ENCODE results near the gene NFATC2. TPM values are rescaled to one million over a fixed set of nuclear protein-coding genes. Genes with fewer than 3 reads are reported as not detected.

NFATC2 gene
- total RNA-seq, 2 experiments from 2014 or later, result 44.3 to 45.2 TPM

DNA sequence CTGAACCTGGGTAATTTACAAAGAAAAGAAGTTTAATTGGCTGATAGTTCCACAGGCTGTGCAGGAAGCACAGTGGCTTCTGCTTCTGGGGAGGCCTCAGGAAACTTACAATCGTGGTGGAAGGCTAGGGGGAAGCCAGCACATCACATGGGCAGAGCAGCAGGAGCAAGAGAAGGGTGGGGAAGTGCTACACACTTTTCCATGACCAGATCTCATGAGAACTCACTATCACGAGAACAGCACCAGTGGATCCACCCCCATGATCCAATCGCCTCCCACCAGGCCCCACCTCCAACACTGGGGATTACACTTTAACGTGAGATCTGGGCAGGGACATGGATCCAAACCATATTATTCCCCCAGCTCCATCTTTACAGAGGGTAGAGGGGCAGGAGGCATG, 166.4 kb downstream of the NFATC2 start:
- POLR2A ChIA-PET, result no interaction called here
- CTCF ChIA-PET, result interaction anchor here (2.3 kb wide), 1 partner anchor 219 kb away, joined by 6 read pairs; no protein-coding TSS in a partner anchor

GRCh38 chr20:51375561-51375960, 167.0 kb downstream of the NFATC2 start:
- CTCF ChIA-PET, result interaction anchor here (2.3 kb wide), 1 partner anchor 219 kb away, joined by 6 read pairs; no protein-coding TSS in a partner anchor

DNA sequence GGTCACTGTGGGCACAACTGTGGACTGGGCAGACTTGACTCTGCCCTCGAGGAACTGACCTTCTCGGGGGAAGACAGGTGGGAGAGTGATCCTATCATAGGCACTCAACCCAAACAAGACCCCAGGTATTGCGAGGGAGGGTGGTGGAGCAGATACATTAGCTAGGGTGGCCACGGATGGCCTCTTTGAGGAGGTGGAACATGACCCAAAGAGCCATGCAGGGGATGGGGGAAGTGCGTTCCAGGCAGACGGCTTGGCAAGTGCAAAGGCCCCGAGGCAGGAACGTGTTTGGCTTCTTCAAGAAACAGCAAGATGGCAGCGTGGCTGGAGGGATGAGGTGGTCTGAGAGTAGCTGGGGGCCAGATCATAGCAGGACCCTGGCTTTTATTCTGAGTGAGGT, 167.6 kb downstream of the NFATC2 start:
- POLR2A ChIA-PET, result no interaction called here

More at GRCh38 chr20:51375561-51375960, 167.0 kb downstream of the NFATC2 start:
- POLR2A ChIA-PET, result no interaction called here

DNA sequence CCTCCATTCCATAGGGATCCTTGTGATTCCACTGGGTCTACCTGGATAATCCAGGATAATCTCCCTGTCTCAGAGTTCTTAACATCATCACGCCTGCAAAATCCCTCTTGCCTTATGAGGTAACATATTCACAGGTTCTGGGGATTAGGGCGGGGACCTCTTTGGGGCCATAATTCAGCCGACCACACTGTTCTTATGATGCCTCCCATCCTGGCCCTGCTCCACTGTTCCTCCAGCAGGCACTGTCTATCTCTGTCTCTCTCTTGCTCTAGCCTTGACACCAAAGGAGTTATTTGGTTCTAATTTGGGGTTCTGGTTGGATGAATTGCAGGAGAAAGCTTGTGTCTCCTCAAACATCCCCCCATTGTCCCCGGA, 168.1 kb downstream of the NFATC2 start:
- ChIA-PET CTCF (interaction anchor here (1.2 to 2.3 kb wide), 2 partner anchors 220 to 381 kb away, joined by 3 to 6 read pairs; no protein-coding TSS in a partner anchor), POLR2A (no interaction called here)

More for the DNA sequence above, 167.6 kb downstream of the NFATC2 start:
- CTCF ChIA-PET, result interaction anchor here (2.3 kb wide), 1 partner anchor 220 kb away, joined by 6 read pairs; no protein-coding TSS in a partner anchor

GRCh38 chr20:51373713-51374455, 168.6 kb downstream of the NFATC2 start:
- ChIA-PET CTCF (interaction anchor here (1.2 to 2.3 kb wide), 3 partner anchors 221 to 381 kb away, joined by 3 to 6 read pairs (median 4); no protein-coding TSS in a partner anchor), POLR2A (no interaction called here)

DNA sequence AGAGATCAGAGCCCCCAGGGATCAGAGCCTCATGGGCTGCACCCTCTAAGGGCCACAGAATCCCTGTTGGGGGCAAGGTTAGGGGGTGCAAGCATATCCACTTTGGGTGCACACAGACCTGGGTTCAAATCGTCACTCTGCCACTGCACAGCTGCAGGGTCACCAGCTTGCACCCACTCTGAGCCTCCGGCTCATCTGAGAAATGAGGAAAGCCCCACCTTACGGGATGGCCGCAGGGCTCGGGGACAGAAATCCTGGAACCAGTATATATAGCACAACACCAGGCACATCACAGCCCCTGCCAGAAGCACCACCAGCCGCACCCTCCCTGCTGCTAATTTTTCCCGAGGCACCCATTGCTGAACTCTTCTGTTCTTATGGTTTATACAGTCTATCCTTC, 169.6 kb downstream of the NFATC2 start:
- ChIA-PET POLR2A (no interaction called here), CTCF (interaction anchor here (0.6 to 2.1 kb wide), 10 partner anchors 8 to 251 kb away, joined by 3 to 14 read pairs (median 3); no protein-coding TSS in a partner anchor)

- POLR2A ChIA-PET, result no interaction called here
- CTCF ChIA-PET, result interaction anchor here (0.6 to 2.1 kb wide), 11 partner anchors 9 to 391 kb away, joined by 3 to 14 read pairs (median 3); no protein-coding TSS in a partner anchor
Measured at GRCh38 chr20:51372176-51372803, 170.2 kb downstream of the NFATC2 start.

DNA sequence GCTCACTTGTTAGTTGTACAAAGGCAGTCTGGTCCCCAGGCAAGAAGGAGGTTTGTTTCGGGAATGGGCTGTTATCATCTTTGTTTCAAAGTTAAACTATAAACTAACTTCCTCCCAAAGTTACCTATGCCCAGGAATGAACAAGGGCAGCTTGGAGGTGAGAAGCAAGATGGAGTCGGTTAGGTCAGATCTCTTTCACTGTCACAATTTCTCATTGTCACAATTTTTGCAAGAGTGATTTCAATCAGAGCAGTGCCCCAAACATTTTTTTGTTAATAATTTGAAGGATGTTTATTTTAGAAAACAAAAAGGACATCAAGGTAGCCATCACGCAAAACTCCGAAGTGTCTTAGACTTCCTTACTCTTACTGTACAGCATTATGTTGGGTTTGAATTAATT, 170.8 kb downstream of the NFATC2 start:
- ChIA-PET CTCF (interaction anchor here (0.9 to 2.1 kb wide), 3 partner anchors 224 to 390 kb away, joined by 3 to 14 read pairs (median 6); no protein-coding TSS in a partner anchor), POLR2A (no interaction called here)

- ChIA-PET CTCF (interaction anchor here (0.6 kb wide), 1 partner anchor 69 kb away, joined by 3 read pairs; no protein-coding TSS in a partner anchor), POLR2A (interaction anchor here (0.7 kb wide), 1 partner anchor 15 kb away, joined by 3 read pairs; no protein-coding TSS in a partner anchor)
Measured at GRCh38 chr20:51369503-51369902, 173.0 kb downstream of the NFATC2 start.

DNA sequence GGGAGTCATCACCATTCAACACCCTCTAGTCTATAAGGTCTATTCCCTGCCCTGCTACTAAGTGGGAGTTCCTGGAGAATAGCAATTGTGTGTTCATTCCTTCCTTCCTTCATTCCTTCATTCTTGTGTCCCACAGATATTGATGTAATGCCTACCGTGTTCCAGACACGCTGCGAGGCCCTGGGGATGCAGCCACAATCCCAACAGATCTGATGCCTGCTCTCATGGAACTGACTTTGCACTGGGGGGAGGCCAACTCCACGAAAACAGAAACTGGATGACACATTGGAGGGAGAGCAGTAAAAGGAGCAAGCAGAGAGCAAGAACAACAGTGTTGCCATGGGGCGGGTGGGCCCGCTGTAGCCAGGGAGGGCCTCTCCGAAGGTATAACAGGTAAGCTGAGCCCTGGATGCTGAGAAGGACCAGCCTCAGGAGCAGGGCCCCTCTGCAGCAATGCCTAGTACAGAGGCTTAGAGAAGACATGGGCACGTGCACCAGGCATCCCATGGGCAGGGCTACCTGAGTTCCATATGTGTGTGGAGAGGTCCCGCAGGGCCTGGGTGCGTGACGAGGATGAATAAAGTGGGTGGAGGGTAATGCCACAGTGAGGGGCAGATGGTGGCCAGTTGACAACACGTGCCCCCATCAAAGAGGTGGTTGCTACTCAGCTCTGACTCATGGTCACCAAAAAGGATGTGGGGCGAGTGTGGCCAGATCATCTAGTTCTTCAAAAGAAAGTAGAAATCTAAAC, 173.9 kb downstream of the NFATC2 start:
- ChIA-PET CTCF (no interaction called here), POLR2A (interaction anchor here (0.7 kb wide), 1 partner anchor 14 kb away, joined by 3 read pairs; no protein-coding TSS in a partner anchor)

DNA sequence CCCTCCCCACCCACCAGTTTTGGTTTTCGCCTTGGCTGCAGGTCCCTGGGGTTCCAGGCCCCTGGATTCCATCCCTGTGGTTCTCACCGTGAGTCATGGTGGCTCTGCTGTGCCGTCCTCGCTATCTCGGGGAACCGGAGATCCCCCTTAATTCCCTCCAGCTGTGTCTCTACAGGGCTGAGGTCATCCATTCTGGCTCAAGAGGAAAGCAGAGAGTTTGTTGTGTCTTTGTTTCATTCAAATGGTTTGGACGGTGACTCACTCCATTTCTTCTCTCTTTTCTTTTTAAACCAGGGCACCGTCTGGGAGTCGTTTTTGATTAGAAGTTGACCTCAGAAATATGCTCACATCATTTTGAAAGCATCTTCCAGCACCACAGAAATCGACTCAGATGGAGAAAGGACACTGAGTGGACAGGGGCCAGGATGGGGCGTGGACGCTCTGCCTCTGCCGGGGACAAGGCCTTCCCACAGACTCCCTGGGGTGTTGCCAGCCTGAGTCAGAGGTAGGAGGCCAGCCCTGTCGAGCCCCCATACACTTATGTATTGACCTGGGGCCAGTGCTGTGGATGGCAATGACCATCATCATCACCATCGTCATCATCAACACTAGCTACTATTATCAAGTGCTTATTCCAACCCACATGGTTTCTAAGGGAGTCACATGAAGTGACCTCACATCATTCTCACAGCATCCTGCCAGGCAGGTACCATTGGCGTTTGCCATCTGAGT, 176.2 kb downstream of the NFATC2 start:
- CTCF ChIA-PET, result interaction anchor here (0.7 kb wide), 1 partner anchor 248 kb away, joined by 3 read pairs; no protein-coding TSS in a partner anchor
- POLR2A ChIA-PET, result no interaction called here

GRCh38 chr20:51365670-51366069, 176.8 kb downstream of the NFATC2 start:
- CTCF ChIA-PET, result no interaction called here

GRCh38 chr20:51363813-51364212, 178.7 kb downstream of the NFATC2 start:
- CTCF ChIA-PET, result no interaction called here
- POLR2A ChIA-PET, result no interaction called here

More at GRCh38 chr20:51365670-51366069, 176.8 kb downstream of the NFATC2 start:
- POLR2A ChIA-PET, result no interaction called here

- POLR2A ChIA-PET, result no interaction called here
- CTCF ChIA-PET, result no interaction called here
Measured at GRCh38 chr20:51363378-51363777, 179.1 kb downstream of the NFATC2 start.

DNA sequence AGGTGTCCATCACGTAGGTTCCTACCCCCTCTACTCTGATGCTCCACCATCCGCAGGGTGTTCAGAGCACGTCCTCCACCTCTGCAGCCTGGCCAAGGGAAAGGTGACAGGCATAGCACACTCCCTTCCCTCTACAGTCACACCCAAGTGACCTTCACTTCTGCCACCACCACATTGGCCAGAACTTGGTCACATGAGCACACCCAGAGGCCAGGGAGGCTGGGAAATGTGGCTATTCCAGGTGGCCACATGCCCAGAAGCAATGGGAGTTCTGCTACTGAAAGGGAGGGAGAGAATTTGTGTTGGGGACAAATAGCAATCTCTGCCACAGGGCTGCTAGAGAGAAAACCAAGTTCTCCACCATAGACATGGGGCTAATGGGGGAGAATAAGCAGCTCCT, 180.3 kb downstream of the NFATC2 start:
- CTCF ChIA-PET, result no interaction called here

GRCh38 chr20:51361258-51361657, 181.3 kb downstream of the NFATC2 start:
- POLR2A ChIA-PET, result no interaction called here
- CTCF ChIA-PET, result interaction anchor here (1.4 kb wide), 1 partner anchor 12 kb away, joined by 3 read pairs; no protein-coding TSS in a partner anchor

More for the DNA sequence above, 180.3 kb downstream of the NFATC2 start:
- POLR2A ChIA-PET, result no interaction called here

GRCh38 chr20:51360451-51361201, 181.9 kb downstream of the NFATC2 start:
- ChIA-PET CTCF (interaction anchor here (1.4 kb wide), 1 partner anchor 12 kb away, joined by 3 read pairs; no protein-coding TSS in a partner anchor), POLR2A (no interaction called here)

DNA sequence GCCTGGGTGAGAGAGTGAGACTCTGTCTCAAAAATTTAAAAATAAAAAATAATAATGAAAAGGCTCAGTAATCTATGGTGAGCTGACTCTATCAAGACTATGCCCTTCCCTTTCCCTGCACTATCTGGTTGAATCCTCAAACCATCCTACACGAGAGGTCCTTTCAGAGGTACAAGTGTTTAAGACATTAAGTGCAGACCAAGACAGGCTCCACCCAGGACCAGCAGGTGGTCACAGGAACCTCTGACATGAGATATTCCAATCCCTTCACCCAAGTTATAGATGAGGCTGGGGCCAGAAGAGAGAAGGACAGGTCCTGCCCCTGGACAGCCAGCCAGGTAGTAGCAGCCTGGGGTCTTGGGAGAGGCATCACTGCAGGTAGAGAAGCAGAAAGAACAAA, 182.6 kb downstream of the NFATC2 start:
- CTCF ChIA-PET, result interaction anchor here (1.4 kb wide), 1 partner anchor 13 kb away, joined by 3 read pairs; no protein-coding TSS in a partner anchor
- POLR2A ChIA-PET, result no interaction called here
